Astrocyte (in vitro differentiated cells and primary cell): ENCODE data around the gene KRT31.

ENCODE experiments used
- EZH2 ChIP-seq: IDR thresholded peaks from 2 replicates; pipeline ENCODE4 v1.6.1; 2012; ENCODE audit warnings: mild to moderate bottlenecking, low read length, inconsistent platforms; ENCODE audit not compliant: insufficient read depth
- TF ChIP-seq, protein P1 (sequence below): IDR thresholded peaks from 2 replicates; pipeline ENCODE4 v1.5.1; 2011; ENCODE audit warnings: low read depth, mild to moderate bottlenecking, inconsistent platforms, low read length, moderate library complexity; ENCODE audit not compliant: insufficient read depth

DNA sequence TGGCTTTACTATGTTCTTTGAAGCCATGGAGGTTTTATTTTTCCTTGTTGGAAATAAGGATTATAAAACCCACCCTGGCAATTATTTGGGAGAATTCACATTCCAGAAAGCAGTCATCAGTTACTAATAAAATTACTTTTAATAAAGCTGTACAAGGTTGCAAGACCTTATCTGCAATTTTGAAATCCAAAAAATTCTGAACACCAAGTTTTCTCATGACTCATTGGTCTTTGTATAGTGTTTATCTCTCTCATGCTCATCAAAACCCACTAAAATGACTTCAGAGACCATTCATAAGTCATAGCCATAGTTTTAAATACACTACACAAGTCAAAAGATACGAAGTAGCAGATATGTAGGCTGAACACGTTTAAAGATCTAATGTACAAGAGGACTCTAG lies 49.4 kb upstream of the KRT31 start:
- TF ChIP-seq, protein P1, sequence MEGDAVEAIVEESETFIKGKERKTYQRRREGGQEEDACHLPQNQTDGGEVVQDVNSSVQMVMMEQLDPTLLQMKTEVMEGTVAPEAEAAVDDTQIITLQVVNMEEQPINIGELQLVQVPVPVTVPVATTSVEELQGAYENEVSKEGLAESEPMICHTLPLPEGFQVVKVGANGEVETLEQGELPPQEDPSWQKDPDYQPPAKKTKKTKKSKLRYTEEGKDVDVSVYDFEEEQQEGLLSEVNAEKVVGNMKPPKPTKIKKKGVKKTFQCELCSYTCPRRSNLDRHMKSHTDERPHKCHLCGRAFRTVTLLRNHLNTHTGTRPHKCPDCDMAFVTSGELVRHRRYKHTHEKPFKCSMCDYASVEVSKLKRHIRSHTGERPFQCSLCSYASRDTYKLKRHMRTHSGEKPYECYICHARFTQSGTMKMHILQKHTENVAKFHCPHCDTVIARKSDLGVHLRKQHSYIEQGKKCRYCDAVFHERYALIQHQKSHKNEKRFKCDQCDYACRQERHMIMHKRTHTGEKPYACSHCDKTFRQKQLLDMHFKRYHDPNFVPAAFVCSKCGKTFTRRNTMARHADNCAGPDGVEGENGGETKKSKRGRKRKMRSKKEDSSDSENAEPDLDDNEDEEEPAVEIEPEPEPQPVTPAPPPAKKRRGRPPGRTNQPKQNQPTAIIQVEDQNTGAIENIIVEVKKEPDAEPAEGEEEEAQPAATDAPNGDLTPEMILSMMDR = no peak
- no peak for TF ChIP-seq EZH2
